NCI-H774 (cell line): ENCODE data around the gene CHD2.
"Not testable (repeated sequence)": the region's sequence is repeated elsewhere in the genome, so short reads cannot be mapped to it uniquely, and the experiment has no call there.

Experiments
- DNase-seq: peaks from one replicate; lab custom pipeline; 2025; lab: John Stamatoyannopoulos, UW

The CHD2 gene

GRCh38 chr15:93019971-93020370 lies 119.8 kb downstream of the CHD2 start:
- DNase-seq: no peak

- DNase-seq: no peak
These were observed 121.0 kb downstream of the CHD2 start for GRCh38 chr15:93020976-93021772.

- no peak for DNase-seq
These were observed 124.2 kb downstream of the CHD2 start for GRCh38 chr15:93024293-93024692.

- DNase-seq: no peak
These were observed 124.8 kb downstream of the CHD2 start for GRCh38 chr15:93024716-93025624.

DNA sequence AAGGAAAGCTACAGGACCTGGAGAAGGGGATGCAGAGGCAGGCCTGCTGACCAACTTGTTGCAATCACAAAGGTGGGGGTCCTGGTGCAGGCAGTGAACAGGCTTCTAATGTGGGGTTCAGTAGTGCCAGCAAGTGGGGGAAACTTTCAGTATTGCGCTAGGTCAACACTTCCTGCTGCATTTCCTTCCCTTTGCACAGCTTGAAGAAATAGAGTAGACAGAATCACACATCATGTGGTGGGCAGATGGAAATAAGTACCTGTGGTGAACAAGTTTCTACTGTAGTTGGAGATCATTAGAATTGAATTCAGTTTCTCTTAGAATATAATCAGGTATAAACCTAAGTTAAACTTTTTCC lies 125.5 kb downstream of the CHD2 start:
- DNase-seq: no peak

DNA sequence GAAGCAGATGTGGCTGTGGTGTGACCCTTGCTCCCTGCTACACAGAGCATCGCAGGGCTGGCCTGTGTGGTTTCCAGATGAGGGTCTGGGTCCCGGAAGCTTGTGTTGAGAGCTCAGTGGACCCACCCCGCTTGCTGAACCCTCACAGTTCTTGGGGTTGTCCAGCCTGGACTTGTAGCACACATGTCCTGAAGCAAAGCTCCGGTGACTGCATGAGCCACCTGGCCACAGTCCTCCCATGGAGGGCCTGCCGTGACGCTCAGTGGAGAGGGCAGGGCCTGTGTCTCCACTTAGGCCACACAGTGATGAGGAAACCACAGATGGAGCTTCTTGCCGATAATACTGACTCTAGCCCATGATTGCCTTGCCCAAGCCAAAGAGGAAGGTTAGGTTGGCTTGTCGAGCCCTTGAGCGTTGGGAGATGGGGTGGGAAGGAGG lies 126.3 kb downstream of the CHD2 start:
- DNase-seq: no peak

- no peak for DNase-seq
These were observed 127.3 kb downstream of the CHD2 start for GRCh38 chr15:93027413-93027812.

DNA sequence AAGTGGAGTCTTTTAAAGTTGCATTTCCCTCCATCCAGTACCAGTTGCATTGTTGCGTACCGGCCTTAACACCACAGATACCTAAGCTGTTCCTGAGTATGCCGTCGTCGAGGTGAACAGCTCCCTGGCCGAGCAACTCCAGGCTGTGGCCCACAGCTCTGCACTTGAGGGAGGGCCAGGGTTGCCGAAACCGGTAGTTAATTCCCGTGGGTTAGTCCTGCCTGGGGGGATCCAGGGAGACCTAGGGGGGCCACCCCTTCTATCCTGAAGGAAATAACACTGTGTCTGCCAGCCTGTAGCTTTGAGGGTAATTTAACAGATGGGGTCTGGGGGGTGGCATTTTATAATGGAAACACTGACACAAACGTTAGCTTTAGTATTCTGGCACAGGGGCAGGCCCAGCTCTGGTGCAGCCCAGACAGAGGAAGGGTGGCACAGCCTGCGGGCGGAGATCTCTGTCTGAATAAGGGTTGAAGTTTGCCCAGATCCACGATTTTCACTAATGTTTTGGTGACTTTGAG lies 128.0 kb downstream of the CHD2 start:
- no peak for DNase-seq

DNA sequence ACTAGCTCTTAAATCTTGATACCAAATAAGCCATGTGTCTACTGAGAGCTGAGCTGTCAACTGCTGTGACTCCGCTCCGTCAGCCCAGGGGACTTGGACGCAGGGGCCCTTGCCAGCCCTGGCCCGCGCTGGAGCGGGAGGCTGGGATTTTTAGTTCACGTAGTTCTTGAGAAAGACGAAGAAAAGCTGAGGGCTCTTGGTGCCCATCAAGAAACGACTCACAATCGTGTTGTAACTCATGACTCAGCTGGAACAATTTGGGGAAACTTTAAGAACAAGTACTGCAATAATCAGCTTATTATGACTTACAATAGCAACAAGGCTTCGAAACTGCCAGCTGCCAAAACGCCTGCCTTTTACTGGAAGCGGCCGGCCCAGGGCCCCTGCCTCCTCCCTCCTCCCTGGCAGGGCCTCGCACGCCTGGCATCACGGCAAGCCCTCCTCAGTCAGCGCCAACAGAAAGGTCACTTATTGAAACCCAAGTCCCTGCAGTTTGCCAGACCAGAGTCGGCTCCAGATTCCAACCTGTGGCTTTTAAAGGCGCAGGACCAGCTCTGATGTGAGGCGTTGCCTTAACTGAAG lies 128.6 kb downstream of the CHD2 start:
- no peak for DNase-seq

DNA sequence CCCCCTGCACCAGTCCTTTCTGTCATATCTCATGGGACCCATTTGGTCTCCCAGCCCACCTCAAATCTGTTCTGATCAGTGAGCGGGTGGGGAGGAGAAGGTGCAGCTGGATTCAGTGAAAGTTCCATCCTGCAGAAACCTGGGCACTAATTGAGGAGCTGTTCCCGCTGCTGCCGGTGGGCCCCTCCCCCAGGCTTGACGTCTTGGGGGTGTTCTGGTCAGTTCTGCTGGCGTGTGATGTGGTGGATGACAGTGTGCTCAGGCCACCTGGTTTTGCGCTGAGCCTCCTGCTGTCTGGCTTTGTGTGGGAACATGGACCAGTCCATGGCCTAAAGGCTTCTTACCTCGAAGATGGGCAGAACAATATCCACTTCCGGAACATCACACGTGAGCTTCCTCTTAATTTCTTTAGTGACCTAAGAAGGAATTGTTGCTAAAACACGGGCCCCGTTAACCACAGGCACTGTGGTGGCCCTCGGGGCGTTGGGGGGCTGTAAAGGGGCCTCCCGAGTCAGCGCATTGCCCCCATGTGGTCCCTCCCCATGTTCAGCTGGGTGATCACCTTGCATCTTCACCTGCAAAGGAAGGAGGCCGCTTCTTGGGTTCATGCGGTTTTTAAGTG lies 129.2 kb downstream of the CHD2 start:
- no peak for DNase-seq

DNA sequence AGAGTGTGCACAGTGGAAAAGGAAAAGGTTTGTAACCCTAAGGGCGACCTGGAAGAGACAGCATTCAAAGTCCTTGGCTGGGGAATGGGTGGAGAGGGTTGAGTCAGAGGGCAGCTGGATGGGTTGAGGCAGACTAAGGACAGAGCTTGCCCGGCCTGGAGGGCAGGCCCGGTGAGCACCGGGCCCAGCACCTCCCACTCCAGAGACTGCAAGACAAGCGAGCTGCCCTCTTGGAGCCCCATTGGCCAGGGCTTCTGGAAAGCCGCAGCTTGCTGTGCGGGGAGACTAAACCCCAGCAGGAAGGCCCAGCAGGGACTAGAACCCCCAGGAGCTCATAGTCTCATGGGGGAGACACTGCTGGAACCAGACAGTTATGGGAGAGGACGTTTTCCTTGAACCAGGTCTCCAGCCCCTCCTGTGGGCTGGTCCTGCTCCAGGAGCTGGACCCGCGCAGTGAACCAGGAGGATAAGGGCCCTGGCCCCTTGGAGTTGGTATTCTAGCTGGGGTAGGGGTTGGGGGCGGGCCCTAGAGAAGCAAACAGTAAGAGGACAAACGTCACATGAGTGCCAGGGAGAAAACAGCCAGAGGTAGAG lies 129.8 kb downstream of the CHD2 start:
- DNase-seq: no peak

GRCh38 chr15:93030430-93031102 lies 130.4 kb downstream of the CHD2 start:
- DNase-seq: peak; percentile 26

DNA sequence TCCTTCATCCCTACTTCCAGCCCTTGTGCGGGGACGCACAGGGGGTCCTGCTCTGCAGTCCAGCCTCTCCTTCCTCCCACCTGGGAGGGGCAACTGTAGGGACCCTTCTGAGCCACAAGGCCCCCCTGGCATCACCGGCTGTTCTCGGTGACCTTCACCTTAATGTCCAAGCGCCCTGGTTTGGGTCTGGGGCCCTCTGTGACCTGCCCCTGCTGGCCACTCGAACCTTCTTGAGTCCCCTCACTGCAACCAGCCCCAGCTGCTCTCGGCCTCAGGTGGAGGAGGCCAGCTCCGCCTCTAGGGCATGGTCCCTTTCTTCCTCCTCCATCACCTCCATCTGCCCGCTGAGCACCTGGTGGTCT lies 131.0 kb downstream of the CHD2 start:
- DNase-seq: no peak

GRCh38 chr15:93031557-93032384 lies 131.6 kb downstream of the CHD2 start:
- not testable (repeated sequence) for DNase-seq

GRCh38 chr15:93032515-93033206 lies 132.5 kb downstream of the CHD2 start:
- not testable (repeated sequence) for DNase-seq

- DNase-seq: no peak
These were observed 133.4 kb downstream of the CHD2 start for GRCh38 chr15:93033434-93034045.

DNA sequence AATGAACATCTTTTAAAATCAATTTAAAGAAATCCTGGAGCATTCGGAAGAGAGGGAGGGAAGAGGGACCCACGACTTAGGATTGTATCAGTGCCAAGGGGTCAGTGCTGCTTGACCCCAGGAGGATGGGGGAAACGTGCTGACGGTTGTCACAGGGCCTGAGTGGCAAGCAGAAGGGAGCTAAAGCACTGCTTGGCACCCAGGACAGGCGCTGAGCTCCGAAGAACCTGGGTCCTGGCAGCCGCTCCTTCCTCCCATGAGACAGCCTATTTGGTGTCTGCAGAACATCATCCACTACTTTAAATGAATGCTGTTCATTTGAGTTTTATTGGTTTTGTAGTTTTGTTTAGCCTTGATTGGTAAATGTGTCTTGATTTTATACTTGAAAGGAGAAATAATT lies 134.4 kb downstream of the CHD2 start:
- DNase-seq: no peak

GRCh38 chr15:93035092-93035915 lies 135.2 kb downstream of the CHD2 start:
- no peak for DNase-seq
